PC-3 (cell line): Measurements from ENCODE around the gene FOXO1. TPM values are rescaled to one million over a fixed set of nuclear protein-coding genes. Genes with fewer than 3 reads are reported as not detected.

Experiments
- ATAC-seq: fragments of 200-7000 bp; cut with Tn5 transposase; 2 replicates; pipeline ENCODE4 v1.9.1; 2020; ENCODE audit warnings: mild to moderate bottlenecking, moderate library complexity
- BruUV-seq: library from RNA; stranded (reverse); fragments of 400-500 nt; replicated peaks from 2 replicates; lab custom pipeline; 2021; lab: Mats Ljungman, UMichigan
- CTCF ChIA-PET: fragments of 300-600 bp; sonication (Branson Sonifier 250); formaldehyde crosslinking; loops from one replicate; lab custom pipeline; 2022; ENCODE audit warnings: antibody characterized with exemption; lab: Charles Lee
- POLR2A ChIA-PET: fragments of 300-600 bp; sonication (Branson Sonifier 250); formaldehyde crosslinking; loops from one replicate; lab custom pipeline; 2022; ENCODE audit warnings: antibody characterized with exemption; ENCODE audit not compliant: unreplicated experiment; lab: Charles Lee
- DNase-seq: peaks from one replicate; pipeline ENCODE4 v3.0.0-alpha.2; 2015
- H2AFZ ChIP-seq: fragments of 300-600 bp; sonication (generic); 2 replicates; pipeline ENCODE4 v1.6.0; 2016; ENCODE audit warnings: antibody characterized with exemption, low read length
- H3F3A ChIP-seq: fragments of 300-600 bp; sonication (generic); one replicate; pipeline ENCODE4 v1.6.0; 2017; ENCODE audit warnings: antibody characterized with exemption, low read length, control low read depth, mild to moderate bottlenecking; ENCODE audit not compliant: unreplicated experiment
- H3K27ac ChIP-seq: fragments of 300-600 bp; sonication (generic); 2 replicates; pipeline ENCODE4 v1.5.1; 2016; ENCODE audit warnings: mild to moderate bottlenecking, low read length
- H3K27me3 ChIP-seq: fragments of 300-600 bp; sonication (generic); 2 replicates; pipeline ENCODE4 v1.6.1; 2016; ENCODE audit warnings: low read length, mixed read lengths
- H3K36me3 ChIP-seq: fragments of 300-600 bp; sonication (generic); 2 replicates; pipeline ENCODE4 v1.6.1; 2016; ENCODE audit warnings: low read depth, mixed run types, low read length, mixed read lengths
- H3K4me1 ChIP-seq: fragments of 300-600 bp; sonication (generic); 2 replicates; pipeline ENCODE4 v1.5.1; 2016; ENCODE audit warnings: low read length; ENCODE audit not compliant: insufficient read depth
- H3K4me2 ChIP-seq: fragments of 300-600 bp; sonication (generic); 2 replicates; pipeline ENCODE4 v1.6.0; 2016; ENCODE audit warnings: low read length
- H3K4me3 ChIP-seq: fragments of 300-600 bp; sonication (generic); 2 replicates; pipeline ENCODE4 v1.5.1; 2016; ENCODE audit warnings: mild to moderate bottlenecking, low read length, mixed read lengths
- H3K79me2 ChIP-seq: fragments of 300-600 bp; sonication (generic); 2 replicates; pipeline ENCODE4 v1.6.1; 2017; ENCODE audit warnings: low read length, mixed read lengths
- H3K9ac ChIP-seq: fragments of 300-600 bp; sonication (generic); 2 replicates; pipeline ENCODE4 v1.6.0; 2016; ENCODE audit warnings: mild to moderate bottlenecking, low read length
- H3K9me2 ChIP-seq: fragments of 300-600 bp; sonication (generic); replicated peaks from 2 replicates; pipeline ENCODE4 v1.6.1; 2016; ENCODE audit warnings: mixed run types, low read length, mixed read lengths
- H3K9me3 ChIP-seq: fragments of 300-600 bp; sonication (generic); 2 replicates; pipeline ENCODE4 v1.6.1; 2016; ENCODE audit warnings: low read length, mixed read lengths
- H4K20me1 ChIP-seq: fragments of 300-600 bp; sonication (generic); 2 replicates; pipeline ENCODE4 v1.6.1; 2016; ENCODE audit warnings: low read length, mixed read lengths
- EZH2 ChIP-seq: fragments of 300-600 bp; sonication (generic); IDR thresholded peaks from one replicate; pipeline ENCODE4 v1.6.1; 2017; ENCODE audit warnings: antibody characterized with exemption, mild to moderate bottlenecking, low read length; ENCODE audit not compliant: unreplicated experiment
- EZH2phosphoT487 ChIP-seq: fragments of 300-600 bp; sonication (generic); IDR thresholded peaks from 2 replicates; pipeline ENCODE4 v1.6.1; 2018; ENCODE audit warnings: mild to moderate bottlenecking, antibody characterized with exemption, low read length, borderline replicate concordance
- intact Hi-C: fragments of 100-400 bp; cut with micrococcal nuclease; formaldehyde crosslinking; loops from 2 replicates; pipeline ENCODE4 v1.9.0; 2023
- total RNA-seq: library from RNA; depleted of rRNA; stranded (reverse); fragments of >200 nt; gene quantifications from 2 replicates; pipeline ENCODE4 v1.2.3, GENCODE V29; 2014
- TF ChIP-seq, protein P1 (sequence below): fragments of 300-600 bp; sonication (generic); conservative IDR thresholded peaks from 2 replicates; pipeline ENCODE4 v1.5.1; 2017; ENCODE audit warnings: antibody characterized with exemption, low read depth, mild to moderate bottlenecking, low read length

The FOXO1 gene
- total RNA-seq, 1 experiment from 2014 or later, result 2.7 TPM

- Histone ChIP-seq H3K9me2 (no peaks in the 10 kb centered on the region), H3K4me3 (no peak overlapping the region), H2AFZ (no peak overlapping the region), H3K27me3 (no peaks in the 10 kb centered on the region), H3K4me2 (no peak overlapping the region), H4K20me1 (no peaks in the 10 kb centered on the region), H3K27ac (no peak overlapping the region), H3K4me1 (peaks cover 22% of the 10 kb centered on the region), H3K79me2 (peaks cover 21% of the 10 kb centered on the region), H3K9me3 (no peaks in the 10 kb centered on the region), H3K9ac (no peak overlapping the region), H3F3A (peaks cover 4% of the 10 kb centered on the region), H3K36me3 (no peaks in the 10 kb centered on the region)
- intact Hi-C loops, result no loop called here
- DNase-seq, result no peak
- ChIA-PET CTCF (no interaction called here), POLR2A (no interaction called here)
- BruUV-seq, result no TSS peak
- no peak for ATAC-seq
- TF ChIP-seq EZH2 (no peak), EZH2phosphoT487 (no peak)
- TF ChIP-seq, protein P1, sequence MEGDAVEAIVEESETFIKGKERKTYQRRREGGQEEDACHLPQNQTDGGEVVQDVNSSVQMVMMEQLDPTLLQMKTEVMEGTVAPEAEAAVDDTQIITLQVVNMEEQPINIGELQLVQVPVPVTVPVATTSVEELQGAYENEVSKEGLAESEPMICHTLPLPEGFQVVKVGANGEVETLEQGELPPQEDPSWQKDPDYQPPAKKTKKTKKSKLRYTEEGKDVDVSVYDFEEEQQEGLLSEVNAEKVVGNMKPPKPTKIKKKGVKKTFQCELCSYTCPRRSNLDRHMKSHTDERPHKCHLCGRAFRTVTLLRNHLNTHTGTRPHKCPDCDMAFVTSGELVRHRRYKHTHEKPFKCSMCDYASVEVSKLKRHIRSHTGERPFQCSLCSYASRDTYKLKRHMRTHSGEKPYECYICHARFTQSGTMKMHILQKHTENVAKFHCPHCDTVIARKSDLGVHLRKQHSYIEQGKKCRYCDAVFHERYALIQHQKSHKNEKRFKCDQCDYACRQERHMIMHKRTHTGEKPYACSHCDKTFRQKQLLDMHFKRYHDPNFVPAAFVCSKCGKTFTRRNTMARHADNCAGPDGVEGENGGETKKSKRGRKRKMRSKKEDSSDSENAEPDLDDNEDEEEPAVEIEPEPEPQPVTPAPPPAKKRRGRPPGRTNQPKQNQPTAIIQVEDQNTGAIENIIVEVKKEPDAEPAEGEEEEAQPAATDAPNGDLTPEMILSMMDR, result no peak
Observed at GRCh38 chr13:40612041-40612440, 54.4 kb downstream of the FOXO1 start.

GRCh38 chr13:40611635-40612034 lies 54.8 kb downstream of the FOXO1 start:
- no peak for TF ChIP-seq EZH2
- TF ChIP-seq EZH2phosphoT487, result no peak
- TF ChIP-seq, protein P1, result no peak
- H3K27ac ChIP-seq, result no peak overlapping the region
- H3K4me3 ChIP-seq, result no peak overlapping the region
- H3K9ac ChIP-seq, result no peak overlapping the region
- H3K36me3 ChIP-seq, result no peaks in the 10 kb centered on the region
- ChIA-PET CTCF (no interaction called here), POLR2A (no interaction called here)
- no peaks in the 10 kb centered on the region for H3K9me2 ChIP-seq
- no peak overlapping the region for H2AFZ ChIP-seq
- BruUV-seq, result no TSS peak
- H3K4me2 ChIP-seq, result no peak overlapping the region
- no peaks in the 10 kb centered on the region for H3K27me3 ChIP-seq
- intact Hi-C loops, result no loop called here
- H3K79me2 ChIP-seq, result peaks cover 21% of the 10 kb centered on the region
- ATAC-seq, result no peak
- no peak for DNase-seq
- no peaks in the 10 kb centered on the region for H3K9me3 ChIP-seq
- H4K20me1 ChIP-seq, result no peaks in the 10 kb centered on the region
- peaks cover 4% of the 10 kb centered on the region for H3F3A ChIP-seq
- peaks cover 22% of the 10 kb centered on the region for H3K4me1 ChIP-seq

GRCh38 chr13:40611004-40611403 lies 55.4 kb downstream of the FOXO1 start:
- Histone ChIP-seq H3K27me3 (no peaks in the 10 kb centered on the region), H3K4me3 (no peak overlapping the region), H3K79me2 (peaks cover 21% of the 10 kb centered on the region), H3K9me3 (no peaks in the 10 kb centered on the region), H3K36me3 (no peaks in the 10 kb centered on the region), H3K9ac (no peak overlapping the region), H3K4me2 (peak overlapping the region; percentile 38; the same call in 1 of the 2 replicates), H3K9me2 (no peaks in the 10 kb centered on the region), H3F3A (peaks cover 4% of the 10 kb centered on the region), H3K4me1 (peaks cover 22% of the 10 kb centered on the region), H3K27ac (peak overlapping the region; percentile 55), H4K20me1 (no peaks in the 10 kb centered on the region), H2AFZ (no peak overlapping the region)
- ATAC-seq, result no peak
- POLR2A ChIA-PET, result no interaction called here
- TF ChIP-seq, protein P1, result no peak
- TF ChIP-seq EZH2phosphoT487 (no peak), EZH2 (no peak)
- no TSS peak for BruUV-seq
- CTCF ChIA-PET, result no interaction called here
- DNase-seq, result no peak
- intact Hi-C loops, result no loop called here
